Fibroblast of lung (primary cell): ENCODE results near the gene CFAP100.

Experiments
- CTCF ChIP-seq, 2 donors: IDR thresholded peaks in 1 of 2; conservative IDR thresholded peaks in 1 of 2; 1 replicate in 1 of 2; 2 replicates in 1 of 2; pipeline ENCODE4 v1.5.1; 2011 to 2012; ENCODE audit warnings: low read length in 2 of 2, control low read depth in 1 of 2, inconsistent platforms in 1 of 2, low read depth in 1 of 2, mild to moderate bottlenecking in 1 of 2
- EZH2 ChIP-seq: IDR thresholded peaks from 2 replicates; pipeline ENCODE4 v1.5.1; 2012; ENCODE audit warnings: low read length, control low read depth, mild to moderate bottlenecking; ENCODE audit errors: missing control alignments

- no peak for TF ChIP-seq CTCF (conservative IDR thresholded peaks at IDR 0.05 in 1 of 2, IDR thresholded peaks at IDR 0.05 in 1 of 2; ENCODE audit: low read depth in 1 of 2, low read length in 2 of 2)
- no peak for TF ChIP-seq EZH2
These were observed at the start of gene CFAP100 for GRCh38 chr3:126394179-126394976.
